22Rv1 (cell line): Measurements from ENCODE around the gene TGM2.

Experiments
- H3K27ac ChIP-seq: fragments of 450-650 bp; 2 replicates; pipeline ENCODE4 v1.5.1; 2017
- ZFX ChIP-seq: fragments of 450-650 bp; IDR thresholded peaks from 2 replicates; pipeline ENCODE4 v1.6.1; 2017; ENCODE audit warnings: antibody characterized with exemption, borderline replicate concordance
- TF ChIP-seq, protein P1 (sequence below): fragments of 450-650 bp; IDR thresholded peaks from 2 replicates; pipeline ENCODE4 v1.5.1; 2017; ENCODE audit warnings: mild to moderate bottlenecking

Gene TGM2

DNA sequence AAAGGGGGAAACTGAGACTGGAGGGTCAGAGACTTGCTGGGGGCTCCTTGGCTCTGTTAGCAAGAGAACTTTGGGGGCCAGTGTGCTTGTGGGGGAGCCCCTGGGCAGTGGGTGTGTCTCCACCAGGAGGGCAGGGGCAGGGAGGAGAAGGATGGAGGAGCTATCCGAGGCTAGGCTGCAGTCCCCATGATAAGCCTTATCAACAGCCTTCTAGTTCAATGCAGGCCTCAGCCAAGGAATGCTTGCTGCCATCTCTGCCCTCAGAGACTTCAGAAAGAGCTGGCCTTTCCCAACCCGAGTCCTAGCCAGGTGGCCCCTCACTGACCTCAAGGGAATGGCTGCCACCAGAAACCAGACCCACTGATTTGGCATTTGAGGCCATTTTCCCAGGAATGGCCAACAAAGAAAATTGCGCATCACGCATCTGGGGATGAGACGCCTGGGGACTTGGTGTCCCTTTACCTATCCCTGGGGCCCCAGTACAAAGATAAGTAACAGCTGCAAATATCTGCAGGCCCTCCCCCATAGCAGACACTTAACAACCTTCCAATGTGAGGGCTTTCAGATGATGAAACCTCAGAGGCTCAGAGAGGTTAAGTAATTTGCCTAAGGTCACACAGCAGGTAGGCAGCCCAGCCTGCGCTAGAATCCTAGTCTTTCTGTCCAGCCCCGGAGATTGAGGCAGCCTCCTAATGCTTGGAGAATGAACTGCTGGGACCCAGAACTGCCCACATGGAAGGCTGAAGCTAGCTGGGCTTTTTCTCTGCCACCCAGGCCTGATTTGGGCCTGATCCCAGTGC is 4.9 kb downstream of the TGM2 start:
- TF ChIP-seq ZFX: no peak
- TF ChIP-seq, protein P1, sequence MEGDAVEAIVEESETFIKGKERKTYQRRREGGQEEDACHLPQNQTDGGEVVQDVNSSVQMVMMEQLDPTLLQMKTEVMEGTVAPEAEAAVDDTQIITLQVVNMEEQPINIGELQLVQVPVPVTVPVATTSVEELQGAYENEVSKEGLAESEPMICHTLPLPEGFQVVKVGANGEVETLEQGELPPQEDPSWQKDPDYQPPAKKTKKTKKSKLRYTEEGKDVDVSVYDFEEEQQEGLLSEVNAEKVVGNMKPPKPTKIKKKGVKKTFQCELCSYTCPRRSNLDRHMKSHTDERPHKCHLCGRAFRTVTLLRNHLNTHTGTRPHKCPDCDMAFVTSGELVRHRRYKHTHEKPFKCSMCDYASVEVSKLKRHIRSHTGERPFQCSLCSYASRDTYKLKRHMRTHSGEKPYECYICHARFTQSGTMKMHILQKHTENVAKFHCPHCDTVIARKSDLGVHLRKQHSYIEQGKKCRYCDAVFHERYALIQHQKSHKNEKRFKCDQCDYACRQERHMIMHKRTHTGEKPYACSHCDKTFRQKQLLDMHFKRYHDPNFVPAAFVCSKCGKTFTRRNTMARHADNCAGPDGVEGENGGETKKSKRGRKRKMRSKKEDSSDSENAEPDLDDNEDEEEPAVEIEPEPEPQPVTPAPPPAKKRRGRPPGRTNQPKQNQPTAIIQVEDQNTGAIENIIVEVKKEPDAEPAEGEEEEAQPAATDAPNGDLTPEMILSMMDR: no peak
- no peak overlapping the region for H3K27ac ChIP-seq

DNA sequence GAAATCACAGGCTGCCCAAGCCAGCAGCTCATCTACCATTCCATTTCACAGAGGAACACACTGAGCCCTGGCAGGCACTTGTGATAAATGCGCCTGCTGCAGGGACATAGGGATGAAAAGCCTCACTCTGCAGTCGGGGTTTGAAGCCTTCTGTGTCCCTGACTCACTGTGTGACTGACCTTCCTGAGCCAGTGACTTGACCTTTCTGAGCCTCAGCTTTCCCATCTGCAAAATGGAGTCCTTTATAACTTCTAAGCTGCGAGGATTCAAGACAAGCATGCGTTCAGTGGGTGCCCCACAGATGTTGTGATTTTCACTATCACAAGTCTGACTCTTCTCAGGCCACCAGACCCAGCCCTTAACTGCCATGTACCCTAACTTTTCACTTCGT is 5.5 kb downstream of the TGM2 start:
- TF ChIP-seq, protein P1: no peak
- TF ChIP-seq ZFX: no peak

DNA sequence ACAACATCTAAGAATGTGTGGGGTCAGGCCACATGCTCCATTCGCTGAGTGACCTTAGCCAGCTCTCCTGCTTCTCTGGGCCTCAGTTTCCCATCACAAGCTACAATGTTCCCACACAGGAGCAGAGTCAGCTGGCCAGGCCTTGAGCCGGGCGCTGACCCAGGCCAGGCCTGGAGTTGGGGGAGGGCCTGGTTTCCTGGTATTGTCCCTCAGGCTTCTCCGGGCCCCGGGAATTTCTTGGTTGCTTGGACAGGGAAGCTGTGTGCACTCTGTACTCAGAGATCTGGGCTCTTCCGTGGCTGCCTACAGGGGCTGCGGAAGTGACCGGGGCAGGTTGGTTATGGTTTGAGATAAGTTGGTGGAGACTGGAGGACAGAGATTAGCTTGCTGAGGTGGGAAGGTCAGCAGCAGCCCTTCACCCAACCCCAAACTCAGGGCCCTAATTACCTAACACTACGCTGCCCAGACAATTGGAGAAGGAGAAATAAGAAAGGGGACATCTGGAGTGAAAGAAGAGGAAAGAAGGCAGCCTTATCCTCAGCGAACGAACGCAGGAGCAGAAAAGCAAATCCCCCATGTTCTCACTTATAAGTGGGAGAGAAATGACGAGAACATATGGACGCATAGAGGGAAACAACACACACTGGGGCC is 6.2 kb downstream of the TGM2 start:
- TF ChIP-seq ZFX: no peak
- TF ChIP-seq, protein P1: no peak
- H3K27ac ChIP-seq: no peak overlapping the region

More for the DNA sequence above, 5.5 kb downstream of the TGM2 start:
- no peak overlapping the region for H3K27ac ChIP-seq

DNA sequence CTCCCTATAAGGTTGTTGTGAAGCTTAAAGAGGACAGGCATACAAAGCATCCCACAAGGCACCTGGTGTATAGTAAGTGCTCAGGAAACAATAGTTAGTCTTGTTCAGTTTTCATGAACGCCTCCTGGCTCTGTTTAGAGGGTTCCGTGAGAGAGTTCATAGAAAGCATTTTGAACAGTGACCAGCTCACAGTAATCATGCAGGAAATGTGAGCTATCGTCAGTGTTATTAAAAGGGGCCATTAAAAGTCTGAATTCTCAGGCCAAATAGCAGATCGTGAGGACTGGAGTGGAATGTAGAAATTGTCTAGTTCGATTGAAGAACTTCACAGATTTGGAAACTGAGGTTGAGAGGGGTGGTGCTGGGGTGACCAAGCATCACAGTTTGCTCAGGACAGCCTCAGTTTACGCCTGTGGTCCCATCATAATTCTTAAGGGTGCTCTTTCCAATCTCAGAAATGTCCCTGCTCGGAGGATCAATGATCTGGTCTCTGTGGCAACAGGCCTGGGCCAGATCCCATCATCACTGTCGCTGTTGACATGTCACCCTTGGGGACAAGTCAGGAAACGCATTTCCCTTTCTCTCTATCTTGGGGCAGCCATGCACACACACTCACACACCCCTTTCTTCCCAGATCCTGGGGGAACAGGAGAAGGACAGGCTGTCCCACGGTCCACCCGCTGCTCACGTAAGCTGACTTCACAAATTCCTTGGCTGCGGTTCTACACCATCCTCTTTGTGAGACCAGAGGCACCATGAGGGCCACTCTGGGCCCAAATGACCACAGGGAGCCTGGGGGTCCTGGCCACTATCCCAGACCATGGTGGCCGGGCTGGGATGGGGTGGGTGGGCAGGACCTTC is 7.2 kb downstream of the TGM2 start:
- TF ChIP-seq ZFX: no peak
- TF ChIP-seq, protein P1: no peak
- no peak overlapping the region for H3K27ac ChIP-seq

DNA sequence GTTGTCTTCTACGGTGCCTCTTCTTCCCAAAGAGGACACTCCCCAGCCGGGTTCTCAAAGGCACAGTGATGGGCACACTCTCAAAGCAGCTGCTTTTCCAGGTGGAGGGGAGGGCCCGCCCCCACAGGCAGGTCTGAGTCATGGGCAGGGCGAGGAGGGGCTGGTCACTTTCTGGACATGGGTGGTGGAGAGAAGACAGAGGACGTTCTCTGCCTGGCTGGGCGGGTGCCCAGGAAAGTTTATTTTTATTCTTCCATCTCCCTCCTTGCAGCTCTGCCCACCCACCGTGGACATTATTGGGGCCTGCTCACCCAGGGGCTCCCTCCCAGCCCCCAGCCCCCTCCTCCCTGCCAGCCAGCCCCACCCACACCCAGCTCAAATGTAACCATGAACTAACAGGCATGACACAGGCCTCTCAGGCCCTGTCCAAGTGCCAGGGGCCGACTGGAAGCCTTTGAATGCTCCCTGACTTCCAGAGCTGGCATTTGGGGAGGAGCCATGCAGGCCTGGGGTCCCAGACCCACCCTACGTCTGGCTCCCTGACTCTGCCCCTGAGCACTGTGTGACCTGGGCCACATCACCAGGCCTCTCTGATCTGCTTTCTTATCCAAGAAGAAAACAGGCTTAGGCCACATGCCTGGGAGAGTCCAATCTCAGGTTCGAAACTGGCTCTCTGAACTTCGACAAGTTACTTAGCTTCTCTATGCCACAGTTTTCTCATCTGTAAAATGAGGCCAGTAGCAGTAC is 8.0 kb downstream of the TGM2 start:
- TF ChIP-seq, protein P1: no peak
- TF ChIP-seq ZFX: no peak
- no peak overlapping the region for H3K27ac ChIP-seq

DNA sequence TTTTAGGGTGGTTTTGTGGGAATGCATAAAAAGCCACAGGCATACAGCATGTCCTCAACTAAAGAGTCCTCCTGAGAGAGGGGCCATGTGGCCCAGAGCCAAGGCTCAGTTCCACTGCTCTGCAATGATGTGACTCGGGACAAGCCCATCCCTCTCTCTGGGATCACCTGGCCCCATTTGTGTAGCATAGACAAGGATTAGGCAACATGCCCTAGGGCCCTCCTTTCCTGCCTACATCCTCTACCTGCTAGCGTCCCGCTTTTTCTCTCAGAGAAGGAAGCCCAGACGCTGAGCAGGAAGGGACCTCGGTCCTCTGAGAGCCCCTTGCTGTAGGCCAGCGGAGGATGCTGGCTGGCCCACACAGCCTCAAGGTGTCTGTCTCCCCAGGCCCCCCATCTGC is 8.8 kb downstream of the TGM2 start:
- no peak overlapping the region for H3K27ac ChIP-seq
- TF ChIP-seq ZFX: no peak
- TF ChIP-seq, protein P1: no peak
